GM18505 (cell line): ENCODE measurements around the gene COL4A2.
"Not testable (repeated sequence)": the region's sequence is repeated elsewhere in the genome, so short reads cannot be mapped to it uniquely, and the experiment has no call there.

Experiments
- ATAC-seq: cut with Tn5 transposase; IDR thresholded peaks from one replicate; pipeline ENCODE4 v1.9.1; 2021; ENCODE audit not compliant: unreplicated experiment
- POLR2A ChIP-seq: IDR thresholded peaks from 4 replicates; pipeline ENCODE4 v1.6.1; 2011; ENCODE audit warnings: borderline replicate concordance; ENCODE audit not compliant: insufficient read depth, insufficient read length; ENCODE audit errors: extremely low read depth

COL4A2 gene

DNA sequence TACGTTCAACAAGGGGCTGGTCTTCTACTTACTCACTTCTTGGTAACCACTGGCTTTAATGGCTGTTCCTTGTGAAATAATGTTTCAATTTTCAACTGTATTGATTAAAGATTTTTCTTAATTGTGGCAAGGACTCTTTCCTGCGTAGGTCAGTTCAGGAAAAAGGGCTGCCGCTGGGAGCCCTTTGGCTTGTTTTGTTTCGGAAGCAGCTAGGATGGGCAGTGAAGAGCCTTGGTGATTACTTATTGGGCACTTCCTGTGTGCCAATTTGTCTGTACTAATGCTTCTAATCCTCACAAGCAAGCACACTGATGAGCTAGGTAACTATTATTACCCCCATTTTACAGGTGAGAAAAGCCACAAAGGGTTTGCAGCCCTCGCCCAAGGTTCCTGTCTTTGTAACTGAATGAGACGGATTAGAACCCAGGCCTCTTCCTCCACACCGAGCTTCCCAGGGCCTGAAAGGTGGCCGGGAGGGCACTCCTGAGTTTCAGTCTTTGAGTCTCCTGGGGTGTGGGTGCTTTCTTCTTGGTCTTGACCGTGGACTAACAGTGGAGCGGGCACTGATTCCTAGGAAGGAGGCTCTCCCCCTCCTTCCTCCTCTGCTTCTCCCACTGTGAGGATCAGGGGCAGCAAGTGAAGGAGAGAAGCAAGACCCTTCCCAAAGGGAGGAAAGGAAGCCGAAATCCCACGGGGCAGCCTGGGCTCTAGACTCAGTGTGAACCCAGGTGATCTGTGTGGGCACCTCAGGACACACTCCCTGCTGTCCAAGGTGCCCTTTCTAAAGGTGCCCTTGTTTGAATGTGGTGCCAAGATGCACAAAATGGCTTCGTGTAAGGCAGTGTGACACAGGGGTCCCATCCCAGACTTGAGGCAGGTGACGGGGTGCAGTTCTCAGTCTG is 3.7 kb downstream of the COL4A2 start:
- no peak for ATAC-seq
- no peak for TF ChIP-seq POLR2A

DNA sequence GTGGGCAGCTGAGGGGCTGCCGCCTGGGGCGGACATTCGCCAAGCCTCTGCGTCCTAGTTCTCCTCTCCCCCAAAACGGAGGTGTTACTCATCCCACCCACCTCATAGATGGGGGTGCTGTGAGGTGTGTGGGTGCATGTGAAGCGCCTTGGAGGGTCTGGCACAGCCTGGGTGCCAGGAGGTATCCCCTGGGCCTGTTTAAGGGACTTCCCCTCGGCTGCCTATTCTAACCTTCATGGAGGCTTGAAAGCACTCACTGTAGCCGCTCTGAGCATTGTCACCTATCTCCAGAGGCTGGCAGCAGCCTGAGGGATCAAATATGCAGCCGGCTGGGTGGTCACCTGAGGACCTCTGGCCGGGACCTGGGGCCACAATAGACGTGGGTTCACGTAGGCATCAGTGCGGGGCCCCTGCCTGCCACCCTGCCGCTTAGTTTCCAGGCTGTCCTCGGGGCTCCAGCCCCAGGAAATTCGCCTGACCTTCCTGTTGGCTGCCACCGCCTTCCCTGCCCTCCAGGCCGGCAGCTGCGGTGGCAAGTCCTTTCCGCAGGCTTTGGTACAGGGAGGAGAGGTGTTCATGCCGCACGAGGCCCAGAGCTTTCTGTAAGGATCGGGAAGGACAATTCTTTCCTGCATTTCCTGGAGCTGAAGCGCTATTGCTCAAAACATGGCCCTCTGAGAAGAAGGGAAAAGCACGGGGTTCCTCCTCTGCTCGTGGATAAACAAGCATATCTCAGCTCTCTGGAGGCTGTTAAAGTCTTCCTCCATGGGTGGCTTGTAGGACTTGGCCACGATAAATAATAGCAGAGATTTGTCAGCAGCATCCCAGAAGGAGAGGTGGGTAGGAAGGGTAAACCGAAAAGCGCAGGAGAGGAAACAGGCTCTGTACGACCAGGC is 4.6 kb downstream of the COL4A2 start:
- TF ChIP-seq POLR2A: no peak
- no peak for ATAC-seq

DNA sequence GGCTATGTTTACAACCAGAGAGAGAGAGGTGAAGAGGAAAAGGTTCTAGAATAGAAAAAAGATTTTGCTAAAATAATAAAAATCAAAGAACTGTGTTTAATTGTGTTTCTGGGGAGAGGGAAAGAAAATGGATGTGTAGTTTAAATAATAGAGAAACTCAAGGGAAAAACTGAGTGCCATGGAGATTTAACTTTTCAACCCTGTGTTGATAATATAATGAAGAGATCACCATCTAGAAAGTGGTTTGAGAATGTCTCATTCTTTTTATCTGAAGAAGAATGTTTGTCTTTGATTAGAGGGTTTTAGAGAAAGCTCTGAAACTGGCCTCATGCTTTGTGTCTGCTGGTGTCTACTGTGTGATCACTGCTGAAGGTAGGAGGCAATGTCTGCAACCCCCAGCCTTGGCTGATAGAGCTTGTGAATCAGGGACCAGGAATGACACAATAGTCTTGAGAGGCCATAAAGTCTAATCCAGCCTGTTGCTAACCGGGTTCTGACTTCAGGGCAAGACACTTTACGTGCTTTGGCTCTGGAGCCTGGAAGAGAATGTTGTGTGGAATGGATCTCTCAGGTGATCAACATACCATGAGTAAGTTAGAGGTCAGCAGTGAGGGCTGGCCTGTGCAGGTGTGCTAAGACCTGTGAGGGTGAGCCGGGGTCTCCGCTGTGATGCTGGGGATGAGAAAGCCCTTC is 5.4 kb downstream of the COL4A2 start:
- TF ChIP-seq POLR2A: no peak
- no peak for ATAC-seq

DNA sequence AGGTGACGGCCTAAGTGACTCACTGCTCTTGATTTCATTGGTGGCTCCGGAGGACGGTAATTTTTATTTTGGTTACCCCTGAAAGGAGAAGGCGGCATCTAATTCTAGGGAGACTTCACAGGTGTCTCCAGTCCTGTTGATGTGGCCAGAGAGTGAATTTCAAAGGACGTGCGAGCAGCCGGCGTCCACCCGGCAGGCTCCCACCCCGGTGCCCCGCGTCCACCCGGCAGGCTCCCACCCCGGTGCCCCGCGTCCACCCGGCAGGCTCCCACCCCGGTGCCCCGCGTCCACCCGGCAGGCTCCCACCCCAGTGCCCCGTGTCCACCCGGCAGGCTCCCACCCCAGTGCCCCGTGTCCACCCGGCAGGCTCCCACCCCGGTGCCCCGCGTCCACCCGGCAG is 6.2 kb downstream of the COL4A2 start:
- not testable (repeated sequence) for ATAC-seq

DNA sequence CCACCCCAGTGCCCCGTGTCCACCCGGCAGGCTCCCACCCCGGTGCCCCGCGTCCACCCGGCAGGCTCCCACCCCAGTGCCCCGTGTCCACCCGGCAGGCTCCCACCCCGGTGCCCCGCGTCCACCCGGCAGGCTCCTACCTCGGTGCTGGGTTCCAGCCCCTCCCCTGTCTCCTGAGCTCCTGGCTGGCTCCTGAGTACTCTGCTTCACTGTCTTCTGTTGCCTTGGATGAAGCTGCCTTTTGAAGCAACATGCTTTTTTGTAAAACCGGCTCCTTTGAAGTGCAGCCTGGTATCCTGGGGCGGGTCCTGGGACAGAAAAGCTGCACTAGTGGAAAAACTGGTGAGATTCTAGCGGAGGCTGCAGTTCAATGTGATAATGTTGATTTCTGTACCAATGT is 6.6 kb downstream of the COL4A2 start:
- not testable (repeated sequence) for ATAC-seq

DNA sequence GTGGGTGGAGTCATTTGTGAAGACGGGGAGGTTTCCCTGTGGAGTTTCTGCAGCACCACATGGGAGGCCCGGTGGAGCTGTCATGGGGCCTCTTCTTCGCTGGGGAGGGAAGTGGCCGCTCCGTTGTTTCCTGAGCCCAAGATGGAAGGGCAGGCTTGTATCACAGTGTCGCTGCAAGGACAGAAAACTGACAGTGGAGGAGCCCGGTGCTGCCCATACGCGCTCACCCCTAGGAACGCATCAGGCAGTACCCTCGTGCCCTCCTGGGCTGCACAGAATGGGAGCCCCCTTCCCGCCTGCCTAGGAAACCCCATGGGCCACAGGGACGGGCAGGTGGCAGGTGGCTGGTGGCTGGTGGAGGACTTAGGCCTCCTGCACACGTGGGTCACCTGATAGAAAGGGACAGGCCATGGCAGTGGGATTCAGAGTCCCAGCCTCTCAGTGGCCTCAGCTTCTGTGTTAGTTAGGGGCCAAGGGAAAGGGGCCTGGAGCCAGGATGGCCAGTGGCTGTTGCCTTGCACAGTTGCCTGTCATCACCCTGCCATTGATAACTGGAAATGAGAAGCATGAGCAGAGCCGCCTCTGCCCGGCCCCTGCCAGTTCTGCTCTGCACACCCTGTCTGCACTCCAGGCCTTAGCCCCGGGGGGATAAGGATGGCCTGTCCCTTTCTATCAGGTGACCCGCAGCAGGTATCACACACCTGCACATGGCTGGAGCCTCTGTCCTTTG is 7.6 kb downstream of the COL4A2 start:
- ATAC-seq: no peak
- no peak for TF ChIP-seq POLR2A

DNA sequence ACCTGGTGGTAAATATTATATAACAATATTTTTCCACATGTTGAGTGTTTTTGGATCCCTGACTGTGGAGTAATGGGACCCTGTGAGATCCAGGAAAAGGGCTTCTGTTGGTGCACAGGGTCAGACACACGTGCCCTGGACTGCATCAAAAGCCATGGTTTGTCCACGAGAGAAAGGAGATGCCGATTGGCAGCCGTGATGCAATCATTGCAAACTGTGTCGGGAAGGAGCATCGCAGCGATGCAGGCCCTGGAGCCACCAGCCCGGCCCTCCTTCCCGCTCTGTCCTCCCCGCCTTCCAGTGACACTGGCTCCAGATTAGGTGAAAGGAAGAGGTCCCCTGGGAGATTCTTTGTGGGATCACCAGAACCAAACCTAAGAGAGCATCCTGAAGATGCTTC is 9.1 kb downstream of the COL4A2 start:
- no peak for ATAC-seq
- no peak for TF ChIP-seq POLR2A

DNA sequence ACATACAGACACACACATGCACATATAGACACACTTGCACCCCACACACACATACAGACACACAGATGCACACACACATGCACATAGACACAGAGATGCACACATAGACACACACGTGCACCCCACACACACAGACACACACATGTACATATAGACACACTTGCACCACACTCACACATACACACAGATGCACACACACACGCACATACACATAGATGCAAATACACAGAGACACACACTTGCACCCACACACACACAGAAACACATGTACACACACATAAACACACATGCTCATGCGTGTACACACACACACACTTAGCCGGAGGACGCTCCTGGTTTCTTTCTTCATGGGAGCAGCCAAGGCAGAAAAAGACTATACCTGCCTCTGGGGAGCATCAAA is 10.0 kb downstream of the COL4A2 start:
- no peak for TF ChIP-seq POLR2A
- no peak for ATAC-seq

DNA sequence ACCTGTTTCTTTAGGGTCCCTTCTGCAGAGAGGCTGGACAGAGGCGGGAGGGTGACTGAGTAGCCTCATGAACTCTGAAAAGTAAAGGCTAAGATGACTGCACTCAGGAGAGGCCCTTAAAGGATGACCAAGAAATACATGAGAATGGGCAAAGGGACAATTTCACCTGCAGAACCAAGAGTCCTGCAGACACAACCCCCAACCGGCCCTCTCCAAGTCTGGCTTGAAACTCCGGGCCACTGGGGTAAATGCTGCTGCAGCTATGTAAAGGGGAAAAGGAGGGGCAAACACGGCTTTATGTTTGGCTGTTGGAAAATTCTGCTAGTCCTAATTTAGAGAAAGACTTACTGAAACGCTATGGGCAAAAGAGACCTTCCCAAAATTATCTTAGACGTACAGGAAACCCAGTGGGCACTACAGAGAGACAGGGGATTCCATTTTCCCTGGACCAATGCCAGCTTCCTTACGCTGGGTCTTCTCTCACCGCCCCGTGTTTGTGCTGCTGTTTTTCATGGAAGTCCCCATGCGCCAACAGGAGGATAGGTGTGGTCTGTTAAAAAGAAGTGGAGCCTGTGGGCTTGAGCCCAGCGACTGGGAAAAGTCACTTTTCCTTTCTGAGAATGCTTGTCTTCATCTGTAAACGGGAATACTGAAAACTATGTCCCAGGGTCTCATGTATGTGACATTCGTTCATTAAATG is 10.6 kb downstream of the COL4A2 start:
- no peak for TF ChIP-seq POLR2A
- no peak for ATAC-seq

DNA sequence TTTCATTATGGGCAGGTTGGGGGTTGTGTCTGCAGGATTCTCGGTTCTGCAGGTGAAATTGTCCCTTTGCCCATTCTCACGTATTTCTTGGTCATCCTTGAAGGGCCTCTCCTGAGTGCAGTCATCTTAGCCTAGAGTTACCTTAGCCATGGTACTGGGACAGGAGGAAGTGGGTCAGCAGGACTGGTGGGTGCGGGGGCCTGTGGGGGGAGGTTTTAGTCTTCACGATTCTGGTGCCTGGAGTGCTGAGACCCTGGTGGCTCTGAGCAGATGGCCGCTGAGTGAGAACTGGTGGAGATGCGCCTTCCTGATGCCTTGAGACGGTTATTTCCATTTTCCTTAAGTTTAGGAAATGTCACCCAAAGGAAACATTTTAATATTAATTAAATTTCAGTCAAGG is 11.8 kb downstream of the COL4A2 start:
- no peak for TF ChIP-seq POLR2A
- ATAC-seq: no peak

DNA sequence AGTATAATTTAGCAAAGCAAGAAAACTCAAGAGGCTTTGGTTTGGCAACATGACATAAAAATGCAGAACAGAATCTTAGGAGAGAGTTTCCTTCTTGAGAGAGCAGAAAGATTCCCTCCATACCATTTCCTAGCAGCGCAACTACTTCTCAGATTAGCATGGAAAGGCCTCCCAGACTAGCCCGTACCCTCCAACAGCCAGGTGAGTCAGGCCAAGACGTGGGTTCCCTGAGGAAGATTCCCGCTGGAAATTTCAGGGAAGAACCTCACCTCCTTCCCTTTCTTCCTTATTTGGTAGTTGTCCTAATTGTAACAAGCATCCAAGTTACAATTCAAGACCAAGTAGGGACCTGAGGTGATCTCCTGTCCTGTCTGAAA is 12.3 kb downstream of the COL4A2 start:
- no peak for TF ChIP-seq POLR2A
- no peak for ATAC-seq

DNA sequence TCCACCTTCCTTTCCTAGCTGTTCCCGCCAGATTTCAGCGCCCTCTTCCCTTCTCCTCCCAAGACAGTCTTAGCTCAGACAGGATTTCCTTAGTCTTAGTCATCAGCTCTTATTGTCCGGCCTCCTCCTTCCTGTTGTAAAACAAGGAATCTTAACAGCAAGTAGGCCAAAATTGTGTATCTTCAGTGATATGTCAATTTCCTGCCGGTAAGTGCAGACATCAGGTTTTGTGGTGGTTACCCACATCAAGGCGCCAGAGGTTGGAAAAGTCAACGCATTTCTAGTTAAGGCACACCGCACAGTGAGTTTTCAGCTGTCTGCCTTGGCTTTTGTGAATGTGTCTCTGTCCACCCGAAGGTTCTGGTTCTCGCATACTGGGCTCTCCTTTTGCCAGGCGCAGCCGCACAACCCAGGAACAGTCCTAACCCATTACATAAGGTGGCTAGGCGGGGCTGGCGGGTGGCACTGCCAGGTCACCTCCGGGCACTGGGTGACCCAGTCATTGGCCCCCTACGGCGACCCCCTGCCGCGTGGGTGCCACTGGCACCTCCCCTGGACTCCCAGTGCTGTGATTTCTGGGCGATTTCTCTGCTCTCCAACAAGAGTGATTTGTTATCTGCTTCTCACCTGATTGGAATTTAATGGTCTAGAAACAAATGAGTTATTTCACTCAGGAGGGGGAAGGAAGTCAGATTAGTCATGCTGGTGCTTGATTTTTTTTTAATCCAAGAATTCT is 12.9 kb downstream of the COL4A2 start:
- no peak for TF ChIP-seq POLR2A
- ATAC-seq: no peak
